HK-2 (cell line): ENCODE results near the gene CFAP141.
"Not testable (repeated sequence)": the region's sequence is repeated elsewhere in the genome, so short reads cannot be mapped to it uniquely, and the experiment has no call there.

Experiments
- DNase-seq: peaks from one replicate; pipeline ENCODE4 v3.0.0-alpha.2; 2018; ENCODE audit not compliant: unreplicated experiment

Gene CFAP141

DNA sequence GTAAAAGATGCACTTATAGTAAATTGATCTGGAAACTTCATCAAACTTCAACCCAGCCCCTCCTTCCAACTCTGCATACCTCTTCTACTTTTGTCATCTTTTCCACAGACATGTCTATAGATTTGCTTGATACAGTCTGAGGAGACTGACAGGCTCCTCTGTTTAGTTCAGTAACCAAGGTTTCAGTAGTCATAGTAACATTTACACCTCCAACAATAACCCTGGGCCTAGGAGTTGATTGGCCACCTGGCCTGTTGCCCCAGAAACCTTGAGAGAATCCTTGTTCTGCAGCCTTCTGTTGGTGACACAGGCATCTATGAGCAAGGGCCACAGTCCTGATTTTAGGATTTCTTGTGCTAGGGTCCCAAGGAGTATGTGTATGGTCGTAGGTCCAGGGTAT, at the start of gene CFAP141:
CFAP141 (minus strand) TSS at position 138 of the 400 bp plus-strand sequence; CDS start at position 112, 26 bp downstream.
- DNase-seq, result no peak

DNA sequence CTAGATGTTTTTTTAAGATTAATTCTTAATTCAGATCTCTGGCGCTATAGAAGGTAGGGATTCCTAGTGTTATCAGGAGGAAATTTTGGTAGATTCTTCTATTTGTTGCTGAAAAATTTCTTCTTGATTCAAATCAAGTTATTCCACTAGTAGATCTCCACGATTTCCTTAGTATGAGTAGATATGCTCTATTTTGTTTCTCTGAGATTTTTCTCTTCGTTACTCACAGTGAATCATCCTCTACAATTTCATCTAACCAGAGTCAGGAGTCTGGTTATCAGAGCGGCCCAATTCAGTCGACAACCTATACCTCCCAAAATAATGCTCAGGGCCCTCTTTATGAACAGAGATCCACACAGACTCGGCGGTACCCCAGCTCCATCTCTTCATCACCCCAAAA, 47.5 kb upstream of the CFAP141 start:
- DNase-seq, result no peak

- no peak for DNase-seq
These were observed 35.7 kb upstream of the CFAP141 start for GRCh38 chr1:154241703-154242351.

GRCh38 chr1:154240294-154240833, 34.2 kb upstream of the CFAP141 start:
- DNase-seq, result no peak

GRCh38 chr1:154239491-154239890, 33.4 kb upstream of the CFAP141 start:
- DNase-seq, result no peak

GRCh38 chr1:154237880-154238506, 31.9 kb upstream of the CFAP141 start:
- DNase-seq, result no peak

GRCh38 chr1:154237435-154237834, 31.3 kb upstream of the CFAP141 start:
- DNase-seq, result no peak

- DNase-seq, result no peak
These were observed 30.7 kb upstream of the CFAP141 start for GRCh38 chr1:154236855-154237254.

- not testable (repeated sequence) for DNase-seq
These were observed 27.0 kb upstream of the CFAP141 start for GRCh38 chr1:154233127-154233526.

DNA sequence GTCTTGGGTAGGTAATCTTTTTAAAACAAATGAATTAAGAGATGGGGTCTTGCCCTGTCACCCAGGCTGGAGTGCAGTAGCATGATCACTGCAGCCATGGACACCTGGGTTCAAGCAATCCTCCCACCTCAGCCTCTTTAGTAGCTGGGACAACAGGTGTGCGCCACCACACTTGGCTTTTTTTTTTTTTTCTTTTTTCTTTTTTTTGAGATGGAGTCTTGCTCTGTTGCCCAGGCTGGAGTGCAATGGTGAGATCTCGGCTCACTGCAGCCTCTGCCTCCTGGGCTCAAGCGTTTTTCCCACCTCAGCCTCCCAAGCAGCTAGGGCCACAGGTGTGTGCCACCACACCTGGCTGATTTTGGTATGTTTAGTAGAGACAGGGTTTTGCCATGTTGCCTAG, 25.0 kb upstream of the CFAP141 start:
- not testable (repeated sequence) for DNase-seq

DNA sequence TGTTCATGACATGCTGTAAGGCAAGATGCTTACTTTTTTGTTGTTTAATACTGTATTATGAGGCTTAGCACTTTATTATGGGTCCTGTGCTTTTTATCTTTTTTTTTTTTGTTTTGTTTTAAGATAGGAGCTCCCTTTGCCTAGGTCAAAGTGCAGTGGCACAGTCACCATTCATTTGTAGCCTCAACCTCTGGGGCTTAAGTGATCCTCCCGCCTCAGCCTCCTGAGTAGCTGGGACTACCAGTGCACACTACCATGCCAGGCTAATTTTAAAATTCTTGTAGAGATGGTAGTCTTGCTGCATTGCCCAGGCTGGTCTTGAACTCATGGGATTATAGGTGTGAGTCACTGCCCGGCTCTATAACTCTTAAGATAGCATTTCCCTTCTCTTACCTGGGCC, 19.2 kb upstream of the CFAP141 start:
- no peak for DNase-seq

- no peak for DNase-seq
These were observed 17.5 kb upstream of the CFAP141 start for GRCh38 chr1:154223621-154224020.

GRCh38 chr1:154222918-154223317, 16.8 kb upstream of the CFAP141 start:
- DNase-seq, result no peak

- DNase-seq, result no peak
These were observed 16.4 kb upstream of the CFAP141 start for GRCh38 chr1:154222518-154222917.

DNA sequence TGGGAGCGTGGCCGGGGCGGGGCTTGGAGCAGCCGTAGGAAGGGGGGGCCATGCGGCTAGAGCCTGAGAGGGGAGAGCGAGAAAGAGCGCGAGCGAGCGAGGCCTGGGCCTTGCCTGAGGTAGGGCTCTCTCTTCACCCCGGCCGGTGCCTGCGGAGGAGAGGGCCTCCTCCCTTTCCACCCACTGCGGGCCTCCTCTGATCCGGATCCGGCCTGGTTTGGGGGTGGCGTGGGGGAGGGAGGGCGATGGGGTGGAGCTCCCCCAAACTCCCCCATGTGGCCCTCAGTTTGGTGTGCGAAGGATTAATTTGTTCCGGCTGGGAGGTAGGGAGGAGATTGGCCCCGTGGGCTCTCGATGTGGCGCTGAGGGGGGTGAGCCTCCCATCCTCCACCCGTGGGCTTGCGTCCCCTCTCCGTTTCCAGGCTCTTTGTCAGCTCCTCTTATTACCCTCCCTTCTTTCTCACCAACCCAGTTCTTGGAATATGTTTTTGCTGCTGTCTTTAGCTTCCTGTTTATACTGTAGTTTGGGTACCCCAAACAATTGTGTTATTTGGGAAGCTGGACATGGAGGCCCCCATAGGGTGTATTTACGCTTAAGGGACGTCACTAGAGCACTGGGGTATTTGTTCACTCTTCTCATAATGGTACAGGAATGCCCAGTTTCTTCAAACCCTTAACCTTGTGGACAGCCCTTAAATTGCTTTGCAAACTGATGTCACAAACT, 15.3 kb upstream of the CFAP141 start:
- peak; percentile 54 for DNase-seq

DNA sequence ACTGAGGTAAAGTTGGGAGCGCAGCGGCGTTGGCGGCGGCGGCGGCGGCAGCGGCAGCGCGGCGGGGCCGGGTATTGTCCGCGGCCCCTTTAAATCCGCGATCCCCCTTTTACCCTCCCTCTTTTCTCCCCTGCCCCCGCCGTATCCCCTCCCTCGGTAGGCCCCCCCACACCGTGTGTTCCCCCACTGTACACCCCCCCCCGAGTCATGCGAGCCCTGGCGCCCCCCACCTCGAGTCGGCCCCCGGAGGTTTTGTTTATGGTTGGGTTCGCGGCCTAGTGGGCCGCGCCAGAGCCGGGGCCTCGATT, 14.8 kb upstream of the CFAP141 start:
- DNase-seq, result no peak

DNA sequence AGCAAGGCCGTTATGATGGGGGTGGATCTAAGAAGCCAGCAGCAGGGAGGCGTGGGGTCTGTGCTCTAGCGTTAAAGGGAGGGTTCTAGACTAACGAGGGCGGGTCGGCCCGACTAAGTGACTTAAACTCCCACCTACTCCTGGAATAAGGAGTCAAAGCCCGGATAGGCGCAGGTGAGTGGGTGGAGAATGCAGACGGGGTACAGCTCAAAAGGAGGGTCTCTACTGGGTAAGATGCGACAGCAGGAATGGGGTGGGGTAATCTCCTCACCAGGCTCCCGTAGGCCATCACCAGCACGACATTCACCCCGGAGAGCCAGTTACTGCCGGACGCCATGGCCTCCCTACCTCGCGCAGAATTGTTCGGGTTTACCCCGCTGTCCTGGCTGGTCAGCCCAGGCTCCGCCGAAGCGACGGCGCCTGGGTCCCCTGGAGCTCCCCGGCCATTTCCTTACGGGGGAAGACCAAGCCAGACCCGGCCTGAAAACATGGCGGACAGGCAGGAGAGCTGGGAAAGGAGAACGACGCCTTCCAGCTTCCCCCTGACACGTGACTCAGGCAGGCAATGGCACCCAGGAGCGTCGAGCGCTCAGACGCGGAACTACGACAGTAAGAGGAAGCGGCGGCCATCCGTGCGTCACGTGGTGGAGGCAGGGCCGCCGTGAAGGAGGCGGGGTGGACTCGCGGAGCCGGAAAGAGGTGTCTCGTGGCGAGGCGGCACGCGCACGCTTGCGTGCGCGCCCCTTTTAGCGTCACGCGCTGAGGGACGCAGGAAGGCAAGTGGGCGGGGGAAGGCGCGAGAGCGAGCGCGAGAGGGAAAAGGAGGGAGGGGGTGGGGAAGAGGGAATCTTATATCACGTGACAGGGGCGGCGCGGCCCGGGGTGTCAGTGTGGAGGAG, 14.2 kb upstream of the CFAP141 start, which contains the start of gene UBAP2L:
UBAP2L (plus strand) TSS at position 885 of the 899 bp plus-strand sequence. CDS start 4,169 bp downstream, outside the sequence.
- peak; percentile 99 for DNase-seq

DNA sequence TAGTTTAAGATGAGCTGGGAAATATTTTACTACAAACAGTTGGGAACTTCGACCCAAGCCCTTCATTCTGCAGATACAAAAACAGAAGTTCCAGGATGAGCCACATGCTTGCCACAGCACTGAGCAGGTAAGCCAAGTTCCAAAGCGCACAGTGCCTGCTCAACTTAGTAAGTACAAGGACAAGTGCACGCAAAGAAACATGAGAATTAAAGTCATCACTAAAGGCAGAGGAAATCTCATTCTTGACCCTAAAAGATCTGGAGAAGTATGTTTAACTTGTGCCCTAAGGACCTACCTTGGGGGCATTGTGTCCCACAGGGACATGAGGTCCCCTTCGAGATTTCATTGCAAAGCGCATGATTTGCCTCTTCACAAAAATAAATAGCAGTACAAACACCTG, 13.4 kb upstream of the CFAP141 start:
- no peak for DNase-seq

- no peak for DNase-seq
These were observed 12.4 kb upstream of the CFAP141 start for GRCh38 chr1:154218545-154218944.

- no peak for DNase-seq
These were observed 7.1 kb upstream of the CFAP141 start for GRCh38 chr1:154213274-154213673.

GRCh38 chr1:154212083-154212482, 6.0 kb upstream of the CFAP141 start:
- no peak for DNase-seq
